ENCODE results near the gene FAM161B. TPM values are rescaled to one million over a fixed set of nuclear protein-coding genes. Genes with fewer than 3 reads are reported as not detected.

Gene FAM161B
- total RNA-seq, 2 experiments from 2014 or later: 1.2 to 1.8 TPM

GRCh38 chr14:73973497-73973896 lies 23.6 kb upstream of the FAM161B start:
- Mint-ChIP-seq H3K4me1 (no peaks in the 10 kb centered on the region), H3K27ac (no peak overlapping the region), H3K36me3 (peaks cover 13% of the 10 kb centered on the region), H3K4me3 (no peak overlapping the region), H3K27me3 (no peaks in the 10 kb centered on the region), H3K9me3 (ENCODE audit: low read depth) (no peaks in the 10 kb centered on the region)
- DNase-seq (no peak), ATAC-seq (no peak)
- CTCF ChIA-PET: no interaction called here

- H3K36me3 Mint-ChIP-seq: peaks cover 18% of the 10 kb centered on the region
- CTCF ChIA-PET: no interaction called here
Observed at GRCh38 chr14:73968885-73969284, 19.0 kb upstream of the FAM161B start.

DNA sequence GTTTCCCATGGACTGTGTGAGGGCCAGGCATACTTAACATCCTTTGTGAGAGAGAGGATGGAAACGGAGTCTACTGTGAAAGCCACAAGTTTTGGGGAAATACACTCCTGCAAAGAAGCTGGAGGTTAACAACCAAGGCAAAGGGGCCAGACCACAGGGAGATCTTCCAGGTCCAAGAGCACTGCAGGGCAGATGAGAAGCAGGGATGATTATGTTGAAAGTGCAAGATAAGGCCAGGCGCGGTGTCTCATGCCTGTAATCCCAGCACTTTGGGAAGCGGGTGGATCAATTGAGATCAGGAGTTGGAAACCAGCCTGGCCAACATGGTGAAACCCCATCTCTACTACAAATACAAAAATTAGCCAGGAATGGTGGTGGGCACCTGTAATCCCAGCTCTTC lies 15.3 kb upstream of the FAM161B start:
- no peak for ATAC-seq
- Mint-ChIP-seq H3K36me3 (peaks cover 25% of the 10 kb centered on the region), H3K4me1 (peaks cover 2% of the 10 kb centered on the region), H3K27ac (no peak overlapping the region), H3K9me3 (ENCODE audit: low read depth) (no peaks in the 10 kb centered on the region), H3K27me3 (no peaks in the 10 kb centered on the region), H3K4me3 (no peak overlapping the region)
- DNase-seq: no peak
- CTCF ChIA-PET: no interaction called here

More at GRCh38 chr14:73968885-73969284, 19.0 kb upstream of the FAM161B start:
- H3K27me3 Mint-ChIP-seq: no peaks in the 10 kb centered on the region
- no peak overlapping the region for H3K4me3 Mint-ChIP-seq
- H3K4me1 Mint-ChIP-seq: no peaks in the 10 kb centered on the region
- no peak overlapping the region for H3K27ac Mint-ChIP-seq
- H3K9me3 Mint-ChIP-seq (ENCODE audit: low read depth): no peaks in the 10 kb centered on the region
- ATAC-seq (no peak), DNase-seq (no peak)

DNA sequence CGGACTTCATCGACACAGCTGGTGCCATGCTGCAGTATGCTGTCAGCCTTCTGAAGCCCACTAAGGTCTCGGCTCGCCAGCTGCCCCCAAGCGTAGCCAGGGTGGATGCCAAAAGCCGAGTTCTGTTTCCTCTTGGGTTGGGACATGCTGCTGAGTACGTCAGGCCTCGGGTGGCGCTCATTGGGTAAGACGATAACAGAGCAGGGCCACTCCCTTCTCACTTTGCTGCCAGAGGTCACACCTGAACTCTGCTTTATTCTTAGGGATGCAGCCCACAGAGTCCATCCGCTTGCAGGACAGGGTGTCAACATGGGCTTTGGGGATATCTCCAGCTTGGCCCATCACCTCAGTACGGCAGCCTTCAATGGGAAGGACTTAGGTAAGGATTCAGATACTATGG lies 11.3 kb upstream of the FAM161B start:
- CTCF ChIA-PET: no interaction called here
- Mint-ChIP-seq H3K36me3 (peaks cover 18% of the 10 kb centered on the region), H3K4me3 (no peak overlapping the region), H3K27ac (no peak overlapping the region), H3K4me1 (peaks cover 2% of the 10 kb centered on the region), H3K27me3 (no peaks in the 10 kb centered on the region), H3K9me3 (ENCODE audit: low read depth) (no peaks in the 10 kb centered on the region)
- no peak for DNase-seq
- ATAC-seq: no peak

DNA sequence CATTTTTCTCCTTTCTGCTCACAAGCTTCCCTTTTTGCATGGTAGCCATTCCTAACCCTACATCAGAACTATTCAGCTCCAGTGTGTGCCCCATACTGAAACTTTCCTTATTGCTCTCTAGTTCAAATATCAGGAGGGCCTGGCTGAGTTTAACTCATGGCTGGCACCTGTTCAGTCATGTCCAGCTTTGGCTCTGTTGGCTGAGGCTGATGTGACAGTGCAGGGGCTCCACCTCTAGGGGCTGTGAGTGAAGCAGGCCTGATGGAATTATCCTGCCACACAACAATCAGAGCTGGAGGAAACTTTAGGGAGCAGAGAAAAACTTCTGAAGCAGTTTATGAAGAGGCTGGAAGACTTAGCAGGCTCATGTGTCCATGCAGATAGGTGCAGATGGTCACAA lies 8.7 kb upstream of the FAM161B start:
- DNase-seq: no peak
- no peak for ATAC-seq
- peaks cover 2% of the 10 kb centered on the region for H3K4me1 Mint-ChIP-seq
- no peak overlapping the region for H3K27ac Mint-ChIP-seq
- H3K4me3 Mint-ChIP-seq: no peak overlapping the region
- H3K36me3 Mint-ChIP-seq: peaks cover 27% of the 10 kb centered on the region
- H3K27me3 Mint-ChIP-seq: no peaks in the 10 kb centered on the region
- no peaks in the 10 kb centered on the region for H3K9me3 Mint-ChIP-seq (ENCODE audit: low read depth)
- CTCF ChIA-PET: no interaction called here

GRCh38 chr14:73955674-73956073 lies 5.8 kb upstream of the FAM161B start:
- H3K27me3 Mint-ChIP-seq: no peaks in the 10 kb centered on the region
- H3K9me3 Mint-ChIP-seq (ENCODE audit: low read depth): no peaks in the 10 kb centered on the region
- DNase-seq (no peak), ATAC-seq (no peak)
- H3K36me3 Mint-ChIP-seq: peaks cover 22% of the 10 kb centered on the region
- H3K4me1 Mint-ChIP-seq: peaks cover 14% of the 10 kb centered on the region
- H3K27ac Mint-ChIP-seq: no peak overlapping the region
- CTCF ChIA-PET: no interaction called here
- no peak overlapping the region for H3K4me3 Mint-ChIP-seq

DNA sequence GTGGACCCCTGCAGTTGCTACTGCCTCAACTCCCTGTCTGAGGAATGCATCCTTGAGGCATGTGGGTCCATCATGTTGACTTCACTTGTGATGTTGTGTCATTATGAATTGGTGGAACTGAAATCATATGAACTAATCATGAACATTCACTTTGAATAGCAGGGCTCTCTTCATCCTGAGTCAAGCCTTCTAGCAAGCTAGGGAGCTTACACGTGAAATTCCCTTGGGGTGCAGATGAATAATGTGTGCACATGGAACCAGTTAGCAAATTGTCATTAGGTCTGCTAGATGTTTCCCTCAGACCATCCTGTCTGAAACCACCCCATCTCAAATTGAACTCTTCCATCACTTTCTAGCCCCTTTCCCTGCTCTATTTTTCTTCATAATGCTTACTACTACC lies 3.8 kb upstream of the FAM161B start:
- DNase-seq: no peak
- Mint-ChIP-seq H3K27me3 (no peaks in the 10 kb centered on the region), H3K9me3 (ENCODE audit: low read depth) (no peaks in the 10 kb centered on the region), H3K27ac (peak overlapping the region; percentile 26), H3K36me3 (peaks cover 19% of the 10 kb centered on the region), H3K4me3 (no peak overlapping the region), H3K4me1 (peaks cover 25% of the 10 kb centered on the region)
- CTCF ChIA-PET: interaction anchor here (0.5 kb wide), 1 partner anchor 383 kb away, joined by 4 read pairs; no protein-coding TSS in a partner anchor
- ATAC-seq: no peak

GRCh38 chr14:73945159-73945670 lies 4.7 kb downstream of the FAM161B start:
- no peaks in the 10 kb centered on the region for H3K9me3 Mint-ChIP-seq (ENCODE audit: low read depth)
- H3K27ac Mint-ChIP-seq: no peak overlapping the region
- ATAC-seq (no peak), DNase-seq (no peak)
- H3K27me3 Mint-ChIP-seq: no peaks in the 10 kb centered on the region
- CTCF ChIA-PET: no interaction called here
- no peaks in the 10 kb centered on the region for H3K36me3 Mint-ChIP-seq
- peaks cover 20% of the 10 kb centered on the region for H3K4me1 Mint-ChIP-seq
- no peak overlapping the region for H3K4me3 Mint-ChIP-seq

GRCh38 chr14:73944432-73945158 lies 5.3 kb downstream of the FAM161B start:
- peaks cover 14% of the 10 kb centered on the region for H3K4me1 Mint-ChIP-seq
- H3K27ac Mint-ChIP-seq: no peak overlapping the region
- CTCF ChIA-PET: no interaction called here
- no peaks in the 10 kb centered on the region for H3K27me3 Mint-ChIP-seq
- no peaks in the 10 kb centered on the region for H3K36me3 Mint-ChIP-seq
- no peak overlapping the region for H3K4me3 Mint-ChIP-seq
- H3K9me3 Mint-ChIP-seq (ENCODE audit: low read depth): no peaks in the 10 kb centered on the region
- no peak for DNase-seq
- ATAC-seq: no peak

DNA sequence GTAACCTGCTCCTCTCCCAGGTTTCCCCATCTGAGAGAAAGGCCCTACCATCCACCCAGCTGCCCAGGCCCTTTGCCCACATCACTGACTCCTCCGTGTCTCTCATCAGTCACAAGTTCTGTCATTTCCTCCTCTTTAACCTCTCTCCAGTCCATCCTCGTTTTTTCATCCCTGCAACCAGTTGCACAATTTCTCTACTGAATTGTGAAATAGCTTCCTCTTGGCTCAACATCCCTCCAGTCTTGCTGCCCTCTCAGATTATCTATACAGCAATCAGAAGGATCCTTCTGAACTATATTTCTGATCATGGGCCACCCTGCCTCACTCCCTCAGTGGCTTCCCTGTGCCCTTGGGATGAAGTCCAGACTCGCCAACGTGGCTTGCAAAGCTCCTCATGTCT lies 6.8 kb downstream of the FAM161B start:
- no peaks in the 10 kb centered on the region for H3K9me3 Mint-ChIP-seq (ENCODE audit: low read depth)
- ATAC-seq (no peak), DNase-seq (no peak)
- H3K27me3 Mint-ChIP-seq: no peaks in the 10 kb centered on the region
- CTCF ChIA-PET: interaction anchor here (1.3 to 1.9 kb wide), 2 partner anchors 9 to 11 kb away, joined by 4 to 8 read pairs; no protein-coding TSS in a partner anchor
- no peaks in the 10 kb centered on the region for H3K36me3 Mint-ChIP-seq
- H3K4me3 Mint-ChIP-seq: no peak overlapping the region
- peaks cover 8% of the 10 kb centered on the region for H3K4me1 Mint-ChIP-seq
- H3K27ac Mint-ChIP-seq: peak overlapping the region; percentile 26

- Mint-ChIP-seq H3K4me3 (no peak overlapping the region), H3K27ac (no peak overlapping the region), H3K9me3 (ENCODE audit: low read depth) (no peaks in the 10 kb centered on the region), H3K4me1 (peaks cover 7% of the 10 kb centered on the region), H3K27me3 (no peaks in the 10 kb centered on the region), H3K36me3 (no peaks in the 10 kb centered on the region)
- ATAC-seq: no peak
- CTCF ChIA-PET: interaction anchor here (0.5 to 1.9 kb wide), 3 partner anchors 10 to 51 kb away, joined by 4 to 8 read pairs (median 5); no protein-coding TSS in a partner anchor
- no peak for DNase-seq
Observed at GRCh38 chr14:73942180-73942579, 7.7 kb downstream of the FAM161B start.

- CTCF ChIA-PET: interaction anchor here (1.0 kb wide), 1 partner anchor 13 kb away, joined by 4 read pairs; the partner anchor contains the start of genes COQ6 and FAM161B
- no peak overlapping the region for H3K27ac Mint-ChIP-seq
Observed at GRCh38 chr14:73937012-73937411, 12.9 kb downstream of the FAM161B start.

GRCh38 chr14:73936548-73936947 lies 13.3 kb downstream of the FAM161B start:
- Mint-ChIP-seq H3K9me3 (ENCODE audit: low read depth) (no peaks in the 10 kb centered on the region), H3K27ac (no peak overlapping the region), H3K4me3 (no peak overlapping the region), H3K4me1 (no peaks in the 10 kb centered on the region), H3K27me3 (no peaks in the 10 kb centered on the region), H3K36me3 (peaks cover 15% of the 10 kb centered on the region)
- CTCF ChIA-PET: interaction anchor here (1.0 to 1.6 kb wide), 2 partner anchors 10 to 14 kb away, joined by 4 to 5 read pairs; partner anchors contain the start of genes COQ6 and FAM161B
- no peak for ATAC-seq
- DNase-seq: no peak

More at GRCh38 chr14:73937012-73937411, 12.9 kb downstream of the FAM161B start:
- Mint-ChIP-seq H3K27me3 (no peaks in the 10 kb centered on the region), H3K4me1 (no peaks in the 10 kb centered on the region), H3K9me3 (ENCODE audit: low read depth) (no peaks in the 10 kb centered on the region), H3K36me3 (peaks cover 13% of the 10 kb centered on the region), H3K4me3 (no peak overlapping the region)
- ATAC-seq: no peak
- DNase-seq: no peak

DNA sequence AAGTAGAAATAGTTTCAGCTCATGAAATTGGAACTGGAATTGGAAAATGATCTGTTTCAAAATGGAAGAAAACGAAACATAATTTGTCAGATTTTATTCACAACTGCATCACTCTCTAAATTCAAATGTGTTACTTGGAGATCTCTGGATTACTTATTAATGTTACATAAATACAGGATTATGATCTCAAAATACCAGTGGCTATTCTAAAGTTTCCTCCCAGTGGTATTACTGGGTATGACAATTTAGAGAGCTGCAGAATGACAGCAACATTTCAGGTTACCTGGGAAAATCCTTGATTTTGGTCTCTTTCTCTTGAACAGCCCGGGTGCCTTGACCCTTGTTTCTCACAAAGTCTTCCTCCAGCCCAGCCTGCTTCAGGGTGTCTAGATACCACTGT lies 14.2 kb downstream of the FAM161B start:
- Mint-ChIP-seq H3K27ac (no peak overlapping the region), H3K9me3 (ENCODE audit: low read depth) (no peaks in the 10 kb centered on the region), H3K4me3 (no peak overlapping the region), H3K27me3 (no peaks in the 10 kb centered on the region), H3K4me1 (no peaks in the 10 kb centered on the region), H3K36me3 (peaks cover 19% of the 10 kb centered on the region)
- no peak for ATAC-seq
- CTCF ChIA-PET: interaction anchor here (0.7 to 1.6 kb wide), 2 partner anchors 11 to 68 kb away, joined by 3 to 5 read pairs; no protein-coding TSS in a partner anchor
- DNase-seq: no peak

All from activated CD8-positive, alpha-beta memory T cell treated with anti-CD3 and anti-CD28 coated beads, Interleukin-2, amount 10 ng/mL, durations not matched to agents 7 days and 5 days (primary cell).